GM23338 (cell line): Measurements from ENCODE around the gene CBX6. TPM values are rescaled to one million over a fixed set of nuclear protein-coding genes. Genes with fewer than 3 reads are reported as not detected.

ENCODE experiments used
- ATAC-seq: fragments of 200-7000 bp; cut with Tn5 transposase; 3 replicates; pipeline ENCODE4 v1.9.1; 2020
- DNase-seq: peaks from one replicate; pipeline ENCODE4 v3.0.0-alpha.2; 2015; ENCODE audit warnings: low spot score
- H2AFZ ChIP-seq: fragments of 200-600 bp; sonication (generic); 2 replicates; pipeline ENCODE4 v1.8.0; 2016; ENCODE audit warnings: antibody characterized with exemption, mild to moderate bottlenecking, moderate library complexity
- H3F3A ChIP-seq: fragments of 200-600 bp; sonication (generic); replicated peaks from 2 replicates; pipeline ENCODE4 v1.8.0; 2017; ENCODE audit warnings: antibody characterized with exemption, mixed run types, low read depth
- H3K27ac ChIP-seq: fragments of 200-600 bp; sonication (generic); 2 replicates; pipeline ENCODE4 v1.6.1; 2016; ENCODE audit warnings: low read depth
- H3K27me3 ChIP-seq: fragments of 200-600 bp; sonication (generic); 2 replicates; pipeline ENCODE4 v1.8.0; 2016; ENCODE audit warnings: mild to moderate bottlenecking, mixed run types, moderate library complexity; ENCODE audit not compliant: insufficient read depth
- H3K36me3 ChIP-seq: fragments of 200-600 bp; sonication (generic); 2 replicates; pipeline ENCODE4 v1.8.0; 2016; ENCODE audit warnings: mild to moderate bottlenecking; ENCODE audit not compliant: insufficient read depth
- H3K4me1 ChIP-seq: fragments of 200-600 bp; sonication (generic); 2 replicates; pipeline ENCODE4 v1.8.0; 2016; ENCODE audit warnings: mild to moderate bottlenecking, moderate library complexity; ENCODE audit not compliant: insufficient read depth
- H3K4me2 ChIP-seq: fragments of 200-600 bp; sonication (generic); 2 replicates; pipeline ENCODE4 v1.7.1; 2017; ENCODE audit warnings: mixed run types
- H3K4me3 ChIP-seq: fragments of 200-600 bp; sonication (generic); 2 replicates; pipeline ENCODE4 v1.6.1; 2016; ENCODE audit warnings: mixed run types
- H3K79me2 ChIP-seq: fragments of 200-600 bp; sonication (generic); replicated peaks from 2 replicates; pipeline ENCODE4 v1.8.0; 2017; ENCODE audit warnings: mild to moderate bottlenecking; ENCODE audit not compliant: insufficient read depth
- H3K9me2 ChIP-seq: fragments of 200-600 bp; sonication (generic); 2 replicates; pipeline ENCODE4 v1.8.0; 2017; ENCODE audit not compliant: insufficient read depth
- H4K20me1 ChIP-seq: fragments of 200-600 bp; sonication (generic); replicated peaks from 2 replicates; pipeline ENCODE4 v1.8.0; 2017; ENCODE audit warnings: mild to moderate bottlenecking; ENCODE audit not compliant: insufficient read depth
- H3K27ac Mint-ChIP-seq: 2 replicates; pipeline ENCODE4 v1.8.0; 2020; ENCODE audit warnings: inconsistent platforms, mild to moderate bottlenecking, moderate library complexity, mixed read lengths
- H3K27me3 Mint-ChIP-seq: 3 replicates; pipeline ENCODE4 v1.8.0; 2022; ENCODE audit warnings: low read depth, mild to moderate bottlenecking, moderate library complexity, mixed read lengths, inconsistent platforms; ENCODE audit not compliant: insufficient read depth, poor library complexity
- H3K36me3 Mint-ChIP-seq: 3 replicates; pipeline ENCODE4 v1.8.0; 2021; ENCODE audit warnings: low read depth, mild to moderate bottlenecking, inconsistent platforms, moderate library complexity, mixed read lengths
- H3K4me1 Mint-ChIP-seq: 3 replicates; pipeline ENCODE4 v1.8.0; 2020; ENCODE audit warnings: mild to moderate bottlenecking, inconsistent platforms, mixed read lengths
- H3K4me3 Mint-ChIP-seq: 3 replicates; pipeline ENCODE4 v1.8.0; 2021; ENCODE audit warnings: moderate library complexity, mild to moderate bottlenecking, inconsistent platforms, mixed read lengths
- H3K9me3 Mint-ChIP-seq: 3 replicates; pipeline ENCODE4 v1.8.0; 2020; ENCODE audit warnings: moderate library complexity, mild to moderate bottlenecking, inconsistent platforms, mixed read lengths
- CREB1 ChIP-seq: fragments of 250-450 bp; sonication (Bioruptor Pico); IDR thresholded peaks from 2 replicates; pipeline ENCODE4 v1.5.0; 2020; ENCODE audit warnings: low read depth, mild to moderate bottlenecking, moderate library complexity
- EZH2 ChIP-seq: fragments of 200-600 bp; sonication (generic); IDR thresholded peaks from one replicate; pipeline ENCODE4 v1.8.0; 2017; ENCODE audit warnings: antibody characterized with exemption, mild to moderate bottlenecking, low read depth; ENCODE audit not compliant: unreplicated experiment
- EZH2phosphoT487 ChIP-seq: fragments of 200-600 bp; sonication (generic); IDR thresholded peaks from one replicate; pipeline ENCODE4 v1.8.1; 2018; ENCODE audit warnings: antibody characterized with exemption; ENCODE audit not compliant: unreplicated experiment
- JUNB ChIP-seq: IDR thresholded peaks from one replicate; pipeline ENCODE4 v1.6.1; 2016; ENCODE audit warnings: antibody characterized with exemption; ENCODE audit not compliant: unreplicated experiment
- NANOG ChIP-seq: IDR thresholded peaks from 2 replicates; pipeline ENCODE4 v1.6.1; 2016; ENCODE audit warnings: antibody characterized with exemption, borderline replicate concordance
- POLR2AphosphoS5 ChIP-seq: IDR thresholded peaks from 2 replicates; pipeline ENCODE4 v1.6.1; 2016; ENCODE audit warnings: antibody characterized with exemption, low read depth
- STAT1 ChIP-seq: IDR thresholded peaks from one replicate; pipeline ENCODE4 v1.6.1; 2016; ENCODE audit warnings: antibody characterized with exemption; ENCODE audit not compliant: unreplicated experiment
- ZNF114 ChIP-seq: fragments of 250-450 bp; sonication (Bioruptor Pico); IDR thresholded peaks from 2 replicates; pipeline ENCODE4 v1.5.0; 2020; ENCODE audit warnings: mild to moderate bottlenecking, moderate library complexity
- ZNF331 ChIP-seq: fragments of 250-450 bp; sonication (Bioruptor Pico); IDR thresholded peaks from 2 replicates; pipeline ENCODE4 v1.5.0; 2020; ENCODE audit warnings: low read depth, mild to moderate bottlenecking, moderate library complexity
- polyA plus RNA-seq: library from polyadenylated mRNA; unstranded; fragments of >200 nt; fragmentation: Nextera tagmentation; extraction: Ambion mirVana; gene quantifications from 2 replicates; pipeline ENCODE4 v1.2.1, GENCODE V29; 2016
- total RNA-seq: library from RNA; depleted of rRNA; stranded (reverse); fragments of >200 nt; shearing (Covaris generic); gene quantifications from 2 replicates; pipeline ENCODE4 v1.2.3, GENCODE V29; 2014
- TF ChIP-seq, protein P1 (sequence below): IDR thresholded peaks from one replicate; pipeline ENCODE4 v1.6.1; 2018; ENCODE audit warnings: antibody characterized with exemption; ENCODE audit not compliant: unreplicated experiment
- TF ChIP-seq, protein P2 (sequence below): IDR thresholded peaks from 2 replicates; pipeline ENCODE4 v1.6.1; 2016; ENCODE audit warnings: antibody characterized with exemption
- TF ChIP-seq, protein P3 (sequence below): fragments of 250-450 bp; sonication (Bioruptor Pico); IDR thresholded peaks from 2 replicates; pipeline ENCODE4 v1.5.0; 2020; ENCODE audit warnings: mild to moderate bottlenecking, moderate library complexity
- TF ChIP-seq, protein P4 (sequence below), 2 experiments: fragments of 200-600 bp in 1 of 2; sonication (generic) in 1 of 2; conservative IDR thresholded peaks; 2 replicates each; pipeline versions ENCODE4 v1.5.1 to v1.6.1; 2016 to 2017; ENCODE audit warnings: antibody characterized with exemption in 2 of 2, low read depth in 2 of 2, mild to moderate bottlenecking in 2 of 2, moderate library complexity in 1 of 2

Gene CBX6
- total and polyA plus RNA-seq, 2 experiments from 2014 or later = 18.5 to 23.0 TPM

DNA sequence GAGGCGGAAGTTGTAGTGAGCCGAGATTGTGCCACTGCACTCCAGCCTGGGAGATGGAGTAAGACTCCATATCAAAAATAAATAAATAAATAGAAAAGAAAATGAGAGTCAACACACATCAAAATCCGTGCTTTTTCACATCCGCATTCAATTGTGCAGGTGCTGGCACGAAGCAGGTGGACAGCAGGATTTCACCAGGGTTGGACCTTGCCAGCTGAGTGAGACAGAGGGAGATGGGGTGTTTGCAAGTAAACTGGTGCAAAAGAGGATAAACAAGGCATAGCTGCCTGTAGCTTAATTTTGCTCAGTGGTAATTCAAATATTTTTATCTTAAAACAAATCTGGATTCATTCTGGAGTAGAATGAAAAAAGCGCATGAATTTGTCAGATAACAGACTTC lies 54.8 kb downstream of the CBX6 start:
- H3K27me3 Mint-ChIP-seq = peaks cover 12% of the 10 kb centered on the region
- no peak for TF ChIP-seq NANOG
- TF ChIP-seq, protein P1, sequence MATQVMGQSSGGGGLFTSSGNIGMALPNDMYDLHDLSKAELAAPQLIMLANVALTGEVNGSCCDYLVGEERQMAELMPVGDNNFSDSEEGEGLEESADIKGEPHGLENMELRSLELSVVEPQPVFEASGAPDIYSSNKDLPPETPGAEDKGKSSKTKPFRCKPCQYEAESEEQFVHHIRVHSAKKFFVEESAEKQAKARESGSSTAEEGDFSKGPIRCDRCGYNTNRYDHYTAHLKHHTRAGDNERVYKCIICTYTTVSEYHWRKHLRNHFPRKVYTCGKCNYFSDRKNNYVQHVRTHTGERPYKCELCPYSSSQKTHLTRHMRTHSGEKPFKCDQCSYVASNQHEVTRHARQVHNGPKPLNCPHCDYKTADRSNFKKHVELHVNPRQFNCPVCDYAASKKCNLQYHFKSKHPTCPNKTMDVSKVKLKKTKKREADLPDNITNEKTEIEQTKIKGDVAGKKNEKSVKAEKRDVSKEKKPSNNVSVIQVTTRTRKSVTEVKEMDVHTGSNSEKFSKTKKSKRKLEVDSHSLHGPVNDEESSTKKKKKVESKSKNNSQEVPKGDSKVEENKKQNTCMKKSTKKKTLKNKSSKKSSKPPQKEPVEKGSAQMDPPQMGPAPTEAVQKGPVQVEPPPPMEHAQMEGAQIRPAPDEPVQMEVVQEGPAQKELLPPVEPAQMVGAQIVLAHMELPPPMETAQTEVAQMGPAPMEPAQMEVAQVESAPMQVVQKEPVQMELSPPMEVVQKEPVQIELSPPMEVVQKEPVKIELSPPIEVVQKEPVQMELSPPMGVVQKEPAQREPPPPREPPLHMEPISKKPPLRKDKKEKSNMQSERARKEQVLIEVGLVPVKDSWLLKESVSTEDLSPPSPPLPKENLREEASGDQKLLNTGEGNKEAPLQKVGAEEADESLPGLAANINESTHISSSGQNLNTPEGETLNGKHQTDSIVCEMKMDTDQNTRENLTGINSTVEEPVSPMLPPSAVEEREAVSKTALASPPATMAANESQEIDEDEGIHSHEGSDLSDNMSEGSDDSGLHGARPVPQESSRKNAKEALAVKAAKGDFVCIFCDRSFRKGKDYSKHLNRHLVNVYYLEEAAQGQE = no peak
- TF ChIP-seq JUNB = no peak
- no peak for TF ChIP-seq ZNF331 (CRISPR knock-in tag)
- no peak for TF ChIP-seq CREB1 (CRISPR knock-in tag)
- TF ChIP-seq, protein P2, sequence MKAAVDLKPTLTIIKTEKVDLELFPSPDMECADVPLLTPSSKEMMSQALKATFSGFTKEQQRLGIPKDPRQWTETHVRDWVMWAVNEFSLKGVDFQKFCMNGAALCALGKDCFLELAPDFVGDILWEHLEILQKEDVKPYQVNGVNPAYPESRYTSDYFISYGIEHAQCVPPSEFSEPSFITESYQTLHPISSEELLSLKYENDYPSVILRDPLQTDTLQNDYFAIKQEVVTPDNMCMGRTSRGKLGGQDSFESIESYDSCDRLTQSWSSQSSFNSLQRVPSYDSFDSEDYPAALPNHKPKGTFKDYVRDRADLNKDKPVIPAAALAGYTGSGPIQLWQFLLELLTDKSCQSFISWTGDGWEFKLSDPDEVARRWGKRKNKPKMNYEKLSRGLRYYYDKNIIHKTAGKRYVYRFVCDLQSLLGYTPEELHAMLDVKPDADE = no peak
- TF ChIP-seq, protein P3, sequence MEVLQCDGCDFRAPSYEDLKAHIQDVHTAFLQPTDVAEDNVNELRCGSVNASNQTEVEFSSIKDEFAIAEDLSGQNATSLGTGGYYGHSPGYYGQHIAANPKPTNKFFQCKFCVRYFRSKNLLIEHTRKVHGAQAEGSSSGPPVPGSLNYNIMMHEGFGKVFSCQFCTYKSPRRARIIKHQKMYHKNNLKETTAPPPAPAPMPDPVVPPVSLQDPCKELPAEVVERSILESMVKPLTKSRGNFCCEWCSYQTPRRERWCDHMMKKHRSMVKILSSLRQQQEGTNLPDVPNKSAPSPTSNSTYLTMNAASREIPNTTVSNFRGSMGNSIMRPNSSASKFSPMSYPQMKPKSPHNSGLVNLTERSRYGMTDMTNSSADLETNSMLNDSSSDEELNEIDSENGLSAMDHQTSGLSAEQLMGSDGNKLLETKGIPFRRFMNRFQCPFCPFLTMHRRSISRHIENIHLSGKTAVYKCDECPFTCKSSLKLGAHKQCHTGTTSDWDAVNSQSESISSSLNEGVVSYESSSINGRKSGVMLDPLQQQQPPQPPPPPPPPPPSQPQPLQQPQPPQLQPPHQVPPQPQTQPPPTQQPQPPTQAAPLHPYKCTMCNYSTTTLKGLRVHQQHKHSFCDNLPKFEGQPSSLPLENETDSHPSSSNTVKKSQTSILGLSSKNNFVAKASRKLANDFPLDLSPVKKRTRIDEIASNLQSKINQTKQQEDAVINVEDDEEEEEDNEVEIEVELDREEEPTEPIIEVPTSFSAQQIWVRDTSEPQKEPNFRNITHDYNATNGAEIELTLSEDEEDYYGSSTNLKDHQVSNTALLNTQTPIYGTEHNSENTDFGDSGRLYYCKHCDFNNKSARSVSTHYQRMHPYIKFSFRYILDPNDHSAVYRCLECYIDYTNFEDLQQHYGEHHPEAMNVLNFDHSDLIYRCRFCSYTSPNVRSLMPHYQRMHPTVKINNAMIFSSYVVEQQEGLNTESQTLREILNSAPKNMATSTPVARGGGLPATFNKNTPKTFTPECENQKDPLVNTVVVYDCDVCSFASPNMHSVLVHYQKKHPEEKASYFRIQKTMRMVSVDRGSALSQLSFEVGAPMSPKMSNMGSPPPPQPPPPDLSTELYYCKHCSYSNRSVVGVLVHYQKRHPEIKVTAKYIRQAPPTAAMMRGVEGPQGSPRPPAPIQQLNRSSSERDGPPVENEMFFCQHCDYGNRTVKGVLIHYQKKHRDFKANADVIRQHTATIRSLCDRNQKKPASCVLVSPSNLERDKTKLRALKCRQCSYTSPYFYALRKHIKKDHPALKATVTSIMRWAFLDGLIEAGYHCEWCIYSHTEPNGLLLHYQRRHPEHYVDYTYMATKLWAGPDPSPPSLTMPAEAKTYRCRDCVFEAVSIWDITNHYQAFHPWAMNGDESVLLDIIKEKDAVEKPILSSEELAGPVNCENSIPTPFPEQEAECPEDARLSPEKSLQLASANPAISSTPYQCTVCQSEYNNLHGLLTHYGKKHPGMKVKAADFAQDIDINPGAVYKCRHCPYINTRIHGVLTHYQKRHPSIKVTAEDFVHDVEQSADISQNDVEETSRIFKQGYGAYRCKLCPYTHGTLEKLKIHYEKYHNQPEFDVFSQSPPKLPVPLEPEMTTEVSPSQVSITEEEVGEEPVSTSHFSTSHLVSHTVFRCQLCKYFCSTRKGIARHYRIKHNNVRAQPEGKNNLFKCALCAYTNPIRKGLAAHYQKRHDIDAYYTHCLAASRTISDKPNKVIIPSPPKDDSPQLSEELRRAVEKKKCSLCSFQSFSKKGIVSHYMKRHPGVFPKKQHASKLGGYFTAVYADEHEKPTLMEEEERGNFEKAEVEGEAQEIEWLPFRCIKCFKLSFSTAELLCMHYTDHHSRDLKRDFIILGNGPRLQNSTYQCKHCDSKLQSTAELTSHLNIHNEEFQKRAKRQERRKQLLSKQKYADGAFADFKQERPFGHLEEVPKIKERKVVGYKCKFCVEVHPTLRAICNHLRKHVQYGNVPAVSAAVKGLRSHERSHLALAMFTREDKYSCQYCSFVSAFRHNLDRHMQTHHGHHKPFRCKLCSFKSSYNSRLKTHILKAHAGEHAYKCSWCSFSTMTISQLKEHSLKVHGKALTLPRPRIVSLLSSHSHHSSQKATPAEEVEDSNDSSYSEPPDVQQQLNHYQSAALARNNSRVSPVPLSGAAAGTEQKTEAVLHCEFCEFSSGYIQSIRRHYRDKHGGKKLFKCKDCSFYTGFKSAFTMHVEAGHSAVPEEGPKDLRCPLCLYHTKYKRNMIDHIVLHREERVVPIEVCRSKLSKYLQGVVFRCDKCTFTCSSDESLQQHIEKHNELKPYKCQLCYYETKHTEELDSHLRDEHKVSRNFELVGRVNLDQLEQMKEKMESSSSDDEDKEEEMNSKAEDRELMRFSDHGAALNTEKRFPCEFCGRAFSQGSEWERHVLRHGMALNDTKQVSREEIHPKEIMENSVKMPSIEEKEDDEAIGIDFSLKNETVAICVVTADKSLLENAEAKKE (CRISPR knock-in tag) = no peak
- TF ChIP-seq STAT1 = no peak
- TF ChIP-seq ZNF114 (CRISPR knock-in tag) = no peak
- TF ChIP-seq POLR2AphosphoS5 = no peak
- no peak for TF ChIP-seq EZH2
- no peak for TF ChIP-seq EZH2phosphoT487
- TF ChIP-seq, protein P4, sequence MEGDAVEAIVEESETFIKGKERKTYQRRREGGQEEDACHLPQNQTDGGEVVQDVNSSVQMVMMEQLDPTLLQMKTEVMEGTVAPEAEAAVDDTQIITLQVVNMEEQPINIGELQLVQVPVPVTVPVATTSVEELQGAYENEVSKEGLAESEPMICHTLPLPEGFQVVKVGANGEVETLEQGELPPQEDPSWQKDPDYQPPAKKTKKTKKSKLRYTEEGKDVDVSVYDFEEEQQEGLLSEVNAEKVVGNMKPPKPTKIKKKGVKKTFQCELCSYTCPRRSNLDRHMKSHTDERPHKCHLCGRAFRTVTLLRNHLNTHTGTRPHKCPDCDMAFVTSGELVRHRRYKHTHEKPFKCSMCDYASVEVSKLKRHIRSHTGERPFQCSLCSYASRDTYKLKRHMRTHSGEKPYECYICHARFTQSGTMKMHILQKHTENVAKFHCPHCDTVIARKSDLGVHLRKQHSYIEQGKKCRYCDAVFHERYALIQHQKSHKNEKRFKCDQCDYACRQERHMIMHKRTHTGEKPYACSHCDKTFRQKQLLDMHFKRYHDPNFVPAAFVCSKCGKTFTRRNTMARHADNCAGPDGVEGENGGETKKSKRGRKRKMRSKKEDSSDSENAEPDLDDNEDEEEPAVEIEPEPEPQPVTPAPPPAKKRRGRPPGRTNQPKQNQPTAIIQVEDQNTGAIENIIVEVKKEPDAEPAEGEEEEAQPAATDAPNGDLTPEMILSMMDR (conservative IDR thresholded peaks at IDR 0.05; ENCODE audit: low read depth in 2 of 2) = no peak

More for the DNA sequence above, 54.8 kb downstream of the CBX6 start:
- H3K9me3 Mint-ChIP-seq = no peaks in the 10 kb centered on the region
- H3K27ac ChIP-seq = no peak overlapping the region
- H3K4me2 ChIP-seq = no peak overlapping the region
- H3K36me3 ChIP-seq = no peaks in the 10 kb centered on the region
- no peaks in the 10 kb centered on the region for H3K27me3 ChIP-seq
- no peak for ATAC-seq
- H3K4me3 Mint-ChIP-seq = no peak overlapping the region
- no peaks in the 10 kb centered on the region for H4K20me1 ChIP-seq
- no peaks in the 10 kb centered on the region for H3K9me2 ChIP-seq
- H3K4me1 Mint-ChIP-seq = peaks cover 4% of the 10 kb centered on the region; the same call in 2 of the 3 replicates
- H3K79me2 ChIP-seq = no peaks in the 10 kb centered on the region
- no peak for DNase-seq
- H3K4me3 ChIP-seq = no peak overlapping the region
- H3F3A ChIP-seq = no peaks in the 10 kb centered on the region
- no peaks in the 10 kb centered on the region for H3K4me1 ChIP-seq
- H3K36me3 Mint-ChIP-seq = no peaks in the 10 kb centered on the region
- no peak overlapping the region for H2AFZ ChIP-seq
- no peak overlapping the region for H3K27ac Mint-ChIP-seq
